HG02610 (cell line): ENCODE results near the gene IL1RL2.

ENCODE experiments used
- ATAC-seq: cut with Tn5 transposase; IDR thresholded peaks from one replicate; pipeline ENCODE4 v1.9.1; 2021; ENCODE audit warnings: mild to moderate bottlenecking, moderate library complexity; ENCODE audit not compliant: unreplicated experiment

The IL1RL2 gene

GRCh38 chr2:102262216-102263129 lies 75.7 kb downstream of the IL1RL2 start:
- ATAC-seq: no peak

DNA sequence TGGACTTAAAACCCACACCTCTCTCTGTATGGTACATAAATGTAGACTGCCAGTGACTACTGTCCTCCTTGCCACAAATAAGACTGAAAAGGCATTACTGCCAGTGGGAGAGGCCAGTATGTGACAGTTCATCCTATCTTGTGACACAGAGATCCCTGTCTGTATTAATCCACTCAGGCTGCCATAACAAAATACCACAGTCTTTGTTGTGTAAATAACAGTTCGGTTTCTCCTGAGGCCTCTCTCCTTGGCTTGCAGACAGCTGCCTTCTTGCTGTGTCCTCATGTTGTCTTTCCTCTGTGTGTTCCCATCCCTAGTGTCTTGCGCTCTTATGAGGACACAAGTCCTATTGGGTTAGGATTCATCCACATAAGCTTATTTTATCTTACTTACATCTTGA lies 78.1 kb downstream of the IL1RL2 start:
- ATAC-seq: no peak

- no peak for ATAC-seq
These were observed 79.4 kb downstream of the IL1RL2 start for GRCh38 chr2:102266204-102266603.

DNA sequence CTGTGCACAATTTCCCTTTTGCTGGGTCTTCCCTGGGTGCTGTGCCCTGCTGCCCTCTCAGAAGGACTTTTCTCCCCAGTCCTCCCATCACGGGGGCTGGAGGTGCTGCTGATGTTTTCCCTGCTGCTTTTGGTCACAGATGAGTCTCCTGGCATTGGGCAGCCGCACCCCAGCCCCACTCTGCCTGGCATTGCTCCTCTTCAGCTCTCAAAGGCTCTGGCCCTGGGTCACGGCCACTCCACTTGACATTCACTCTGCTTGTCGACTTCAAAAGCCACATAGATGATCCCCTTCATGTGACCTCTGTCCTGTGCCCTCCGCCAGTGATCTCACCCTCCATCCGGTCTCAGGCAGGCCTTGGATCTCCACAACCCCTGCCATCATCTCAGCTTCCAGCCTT lies 81.0 kb downstream of the IL1RL2 start:
- ATAC-seq: no peak

DNA sequence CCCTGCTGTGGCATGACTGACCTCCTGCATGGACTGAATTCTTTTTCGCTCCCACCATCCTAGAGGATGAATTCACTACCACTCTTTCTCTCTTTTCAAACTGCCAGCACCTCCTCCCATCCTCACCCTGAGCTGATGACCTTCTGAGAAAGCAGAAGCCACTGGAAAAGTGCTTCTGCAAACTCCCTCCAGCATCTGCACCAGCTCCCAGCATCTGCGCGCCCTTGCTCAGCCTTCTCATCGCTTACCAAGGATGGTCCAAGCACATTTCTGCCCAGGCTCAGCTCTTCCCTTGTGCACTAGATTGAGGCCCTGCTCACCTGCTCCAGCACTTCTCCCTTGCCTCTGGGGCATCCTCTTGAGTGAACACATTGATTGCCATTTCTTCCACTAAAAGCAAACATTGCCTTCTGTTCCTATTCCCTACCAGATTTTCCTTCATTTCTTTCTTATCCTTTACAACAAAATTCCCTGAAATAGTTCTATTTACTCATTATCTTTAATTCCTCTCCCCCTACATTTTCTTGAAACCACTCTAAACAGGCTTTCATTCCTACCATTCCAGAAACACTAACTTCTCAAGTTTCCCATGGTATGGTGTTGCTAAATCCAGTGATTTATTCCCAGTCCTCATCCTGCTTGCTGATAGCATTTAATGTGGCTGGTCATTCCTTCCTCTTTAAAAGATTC lies 81.8 kb downstream of the IL1RL2 start:
- ATAC-seq: no peak

DNA sequence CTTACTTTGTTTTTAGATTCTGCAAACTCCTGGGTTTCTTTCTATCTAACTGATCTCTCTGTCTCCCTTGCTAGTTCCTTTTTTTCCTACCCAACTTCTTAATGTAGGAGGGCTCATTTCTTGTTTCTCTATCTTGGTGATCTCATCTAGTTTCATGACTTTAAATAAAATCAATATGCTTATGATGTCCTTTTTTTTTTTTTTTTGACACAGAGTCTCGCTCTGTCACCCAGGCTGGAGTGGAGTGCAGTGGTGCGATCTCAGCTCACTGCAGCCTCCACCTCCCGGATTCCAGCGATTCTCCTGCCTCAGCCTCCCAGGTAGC lies 82.3 kb downstream of the IL1RL2 start:
- ATAC-seq: no peak

DNA sequence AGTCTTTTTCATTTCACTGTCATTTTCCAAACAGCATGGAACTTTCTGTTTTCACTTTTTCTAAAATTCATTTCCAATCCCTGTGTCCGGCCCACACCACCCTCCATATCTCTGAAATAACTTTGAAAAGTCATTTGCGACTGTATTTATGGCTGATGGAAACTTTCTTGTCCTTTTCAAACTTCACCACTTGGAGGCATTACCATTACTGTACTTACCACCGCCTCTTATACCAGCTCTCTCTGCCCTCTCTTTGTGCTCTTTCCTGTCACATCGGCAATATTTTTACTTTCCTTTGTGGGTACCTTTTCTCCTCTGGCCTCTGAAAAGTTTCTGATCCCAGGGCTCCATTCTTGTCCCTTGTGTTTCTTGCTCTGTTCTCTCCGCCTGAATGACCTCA lies 85.0 kb downstream of the IL1RL2 start:
- ATAC-seq: no peak

DNA sequence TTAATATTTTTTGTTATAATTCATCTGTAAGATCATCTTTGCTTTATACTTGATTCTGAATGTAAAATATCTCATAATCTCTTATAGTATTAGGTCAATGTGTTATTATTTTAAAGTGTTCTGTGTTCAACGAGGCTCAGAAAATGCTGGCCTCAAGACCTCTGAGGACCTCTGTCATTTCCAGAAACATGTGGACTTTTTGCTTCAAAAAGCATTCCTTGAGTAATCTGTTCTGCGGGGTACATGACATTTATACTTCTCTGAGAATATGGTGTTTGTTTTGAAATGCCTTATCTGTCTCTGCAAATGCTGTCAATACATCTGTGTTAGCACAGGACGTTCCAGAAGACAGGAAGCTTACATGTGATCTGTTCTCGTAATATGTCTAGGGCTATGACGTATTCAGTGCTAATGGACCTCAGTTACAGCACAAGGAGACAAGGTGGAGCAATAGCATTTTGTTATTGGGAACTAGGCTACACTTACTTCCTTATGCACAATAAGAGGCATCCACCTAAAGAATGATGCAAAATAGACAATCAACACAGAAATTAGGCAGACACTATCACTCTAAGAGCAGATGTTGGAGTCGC lies 86.9 kb downstream of the IL1RL2 start:
- ATAC-seq: no peak

- no peak for ATAC-seq
These were observed 89.9 kb downstream of the IL1RL2 start for GRCh38 chr2:102276549-102277201.

DNA sequence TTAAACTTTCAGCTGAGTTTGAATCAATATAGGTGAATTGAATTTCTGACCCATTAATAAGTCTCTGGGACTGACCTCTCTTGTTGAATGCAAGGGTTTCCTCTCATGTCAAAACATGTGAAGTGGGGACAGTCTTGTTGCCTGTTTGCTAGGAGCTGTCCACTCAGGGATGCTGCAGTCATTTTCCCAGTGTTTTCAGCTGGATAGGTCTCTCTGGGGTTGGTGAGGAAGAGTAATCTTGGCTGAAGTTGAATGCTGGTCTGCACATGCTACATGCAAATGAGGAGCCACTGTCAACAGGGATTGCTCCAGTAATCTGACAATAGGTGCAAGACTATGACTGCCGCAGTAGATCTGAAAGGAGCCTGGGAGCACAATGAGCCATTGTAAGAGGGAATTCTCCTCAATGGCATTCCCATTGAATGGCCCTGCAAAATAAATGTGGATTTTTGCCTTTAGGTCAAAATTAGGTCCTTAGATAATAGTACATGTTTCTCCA lies 90.4 kb downstream of the IL1RL2 start:
- ATAC-seq: no peak

DNA sequence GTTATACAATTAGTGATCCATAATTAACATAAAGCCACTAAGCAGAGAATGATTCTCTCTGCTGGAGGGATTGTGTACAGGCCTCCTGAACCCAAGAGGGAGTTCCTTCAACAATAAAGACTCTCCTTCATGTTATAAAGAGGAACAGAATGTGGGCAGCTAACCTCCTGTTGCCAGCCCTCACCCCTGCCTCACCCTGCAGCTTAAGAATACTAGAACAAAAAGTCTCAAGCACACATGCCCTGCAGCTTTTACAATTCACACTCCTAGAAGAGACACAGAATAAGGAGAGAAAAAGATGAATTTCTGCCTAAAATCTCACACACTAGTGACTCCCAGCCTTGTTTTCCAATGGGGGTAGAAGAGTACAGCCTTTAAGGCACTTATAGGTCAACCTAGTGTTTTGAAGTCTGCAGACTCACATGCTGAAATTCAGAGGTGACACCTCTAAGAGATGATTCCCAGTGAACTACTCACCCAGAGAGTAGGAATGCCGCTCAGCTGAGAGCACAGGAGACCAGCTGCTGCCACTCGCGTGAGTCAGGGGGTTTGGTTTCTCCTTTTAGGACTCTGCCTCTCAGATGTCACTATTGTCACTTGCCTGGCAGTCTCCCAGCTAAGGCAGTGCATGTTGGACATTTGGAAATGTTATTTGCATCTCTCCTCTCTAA lies 92.0 kb downstream of the IL1RL2 start:
- ATAC-seq: no peak

- no peak for ATAC-seq
These were observed 92.5 kb downstream of the IL1RL2 start for GRCh38 chr2:102279391-102279735.

GRCh38 chr2:102282678-102283091 lies 95.9 kb downstream of the IL1RL2 start:
- no peak for ATAC-seq

GRCh38 chr2:102283996-102284395 lies 97.2 kb downstream of the IL1RL2 start:
- ATAC-seq: no peak

GRCh38 chr2:102284611-102285010 lies 97.8 kb downstream of the IL1RL2 start:
- no peak for ATAC-seq

GRCh38 chr2:102285368-102285767 lies 98.5 kb downstream of the IL1RL2 start:
- no peak for ATAC-seq

- ATAC-seq: no peak
These were observed 99.2 kb downstream of the IL1RL2 start for GRCh38 chr2:102286041-102286440.

GRCh38 chr2:102289129-102289528 lies 102.3 kb downstream of the IL1RL2 start:
- ATAC-seq: no peak
